ENCODE results near the gene ZNF516.

The ZNF516 gene

GRCh38 chr18:76514573-76514972 is 19.5 kb upstream of the ZNF516 start:
- H3K36me3 ChIP-seq (ENCODE audit: control insufficient read depth in 2 of 2, insufficient read depth in 1 of 2, low read length in 2 of 2) = no peaks in the 10 kb centered on the region
- TF ChIP-seq KLF9 (tag by site-specific recombination; IDR thresholded peaks at IDR 0.05; ENCODE audit: low read depth) (no peak), PRDM1 (tag by site-specific recombination; IDR thresholded peaks at IDR 0.05) (no peak), ZNF184 (tag by site-specific recombination; IDR thresholded peaks at IDR 0.05) (no peak), AEBP2 (tag by site-specific recombination; IDR thresholded peaks at IDR 0.05; ENCODE audit: borderline replicate concordance) (no peak), ZNF169 (tag by site-specific recombination; IDR thresholded peaks at IDR 0.05) (no peak), ZNF571 (tag by site-specific recombination; IDR thresholded peaks at IDR 0.05) (no peak), ATF2 (tag by site-specific recombination; IDR thresholded peaks at IDR 0.05; ENCODE audit: low read depth) (no peak), HOXC10 (CRISPR knock-in tag; IDR thresholded peaks at IDR 0.05) (no peak), ZNF18 (tag by site-specific recombination; IDR thresholded peaks at IDR 0.05) (no peak), PBX3 (CRISPR knock-in tag; IDR thresholded peaks at IDR 0.05) (no peak), ZBTB20 (tag by site-specific recombination; IDR thresholded peaks at IDR 0.05) (no peak), ZSCAN30 (tag by site-specific recombination; IDR thresholded peaks at IDR 0.05) (no peak)
- TF ChIP-seq, protein P1, sequence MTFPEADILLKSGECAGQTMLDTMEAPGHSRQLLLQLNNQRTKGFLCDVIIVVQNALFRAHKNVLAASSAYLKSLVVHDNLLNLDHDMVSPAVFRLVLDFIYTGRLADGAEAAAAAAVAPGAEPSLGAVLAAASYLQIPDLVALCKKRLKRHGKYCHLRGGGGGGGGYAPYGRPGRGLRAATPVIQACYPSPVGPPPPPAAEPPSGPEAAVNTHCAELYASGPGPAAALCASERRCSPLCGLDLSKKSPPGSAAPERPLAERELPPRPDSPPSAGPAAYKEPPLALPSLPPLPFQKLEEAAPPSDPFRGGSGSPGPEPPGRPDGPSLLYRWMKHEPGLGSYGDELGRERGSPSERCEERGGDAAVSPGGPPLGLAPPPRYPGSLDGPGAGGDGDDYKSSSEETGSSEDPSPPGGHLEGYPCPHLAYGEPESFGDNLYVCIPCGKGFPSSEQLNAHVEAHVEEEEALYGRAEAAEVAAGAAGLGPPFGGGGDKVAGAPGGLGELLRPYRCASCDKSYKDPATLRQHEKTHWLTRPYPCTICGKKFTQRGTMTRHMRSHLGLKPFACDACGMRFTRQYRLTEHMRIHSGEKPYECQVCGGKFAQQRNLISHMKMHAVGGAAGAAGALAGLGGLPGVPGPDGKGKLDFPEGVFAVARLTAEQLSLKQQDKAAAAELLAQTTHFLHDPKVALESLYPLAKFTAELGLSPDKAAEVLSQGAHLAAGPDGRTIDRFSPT (tag by site-specific recombination; IDR thresholded peaks at IDR 0.05) = no peak
- TF ChIP-seq, protein P2, sequence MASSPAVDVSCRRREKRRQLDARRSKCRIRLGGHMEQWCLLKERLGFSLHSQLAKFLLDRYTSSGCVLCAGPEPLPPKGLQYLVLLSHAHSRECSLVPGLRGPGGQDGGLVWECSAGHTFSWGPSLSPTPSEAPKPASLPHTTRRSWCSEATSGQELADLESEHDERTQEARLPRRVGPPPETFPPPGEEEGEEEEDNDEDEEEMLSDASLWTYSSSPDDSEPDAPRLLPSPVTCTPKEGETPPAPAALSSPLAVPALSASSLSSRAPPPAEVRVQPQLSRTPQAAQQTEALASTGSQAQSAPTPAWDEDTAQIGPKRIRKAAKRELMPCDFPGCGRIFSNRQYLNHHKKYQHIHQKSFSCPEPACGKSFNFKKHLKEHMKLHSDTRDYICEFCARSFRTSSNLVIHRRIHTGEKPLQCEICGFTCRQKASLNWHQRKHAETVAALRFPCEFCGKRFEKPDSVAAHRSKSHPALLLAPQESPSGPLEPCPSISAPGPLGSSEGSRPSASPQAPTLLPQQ (tag by site-specific recombination; IDR thresholded peaks at IDR 0.05) = no peak
- TF ChIP-seq, protein P3, sequence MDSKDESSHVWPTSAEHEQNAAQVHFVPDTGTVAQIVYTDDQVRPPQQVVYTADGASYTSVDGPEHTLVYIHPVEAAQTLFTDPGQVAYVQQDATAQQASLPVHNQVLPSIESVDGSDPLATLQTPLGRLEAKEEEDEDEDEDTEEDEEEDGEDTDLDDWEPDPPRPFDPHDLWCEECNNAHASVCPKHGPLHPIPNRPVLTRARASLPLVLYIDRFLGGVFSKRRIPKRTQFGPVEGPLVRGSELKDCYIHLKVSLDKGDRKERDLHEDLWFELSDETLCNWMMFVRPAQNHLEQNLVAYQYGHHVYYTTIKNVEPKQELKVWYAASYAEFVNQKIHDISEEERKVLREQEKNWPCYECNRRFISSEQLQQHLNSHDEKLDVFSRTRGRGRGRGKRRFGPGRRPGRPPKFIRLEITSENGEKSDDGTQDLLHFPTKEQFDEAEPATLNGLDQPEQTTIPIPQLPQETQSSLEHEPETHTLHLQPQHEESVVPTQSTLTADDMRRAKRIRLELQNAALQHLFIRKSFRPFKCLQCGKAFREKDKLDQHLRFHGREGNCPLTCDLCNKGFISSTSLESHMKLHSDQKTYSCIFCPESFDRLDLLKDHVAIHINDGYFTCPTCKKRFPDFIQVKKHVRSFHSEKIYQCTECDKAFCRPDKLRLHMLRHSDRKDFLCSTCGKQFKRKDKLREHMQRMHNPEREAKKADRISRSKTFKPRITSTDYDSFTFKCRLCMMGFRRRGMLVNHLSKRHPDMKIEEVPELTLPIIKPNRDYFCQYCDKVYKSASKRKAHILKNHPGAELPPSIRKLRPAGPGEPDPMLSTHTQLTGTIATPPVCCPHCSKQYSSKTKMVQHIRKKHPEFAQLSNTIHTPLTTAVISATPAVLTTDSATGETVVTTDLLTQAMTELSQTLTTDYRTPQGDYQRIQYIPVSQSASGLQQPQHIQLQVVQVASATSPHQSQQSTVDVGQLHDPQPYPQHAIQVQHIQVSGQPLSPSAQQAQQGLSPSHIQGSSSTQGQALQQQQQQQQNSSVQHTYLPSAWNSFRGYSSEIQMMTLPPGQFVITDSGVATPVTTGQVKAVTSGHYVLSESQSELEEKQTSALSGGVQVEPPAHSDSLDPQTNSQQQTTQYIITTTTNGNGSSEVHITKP (tag by site-specific recombination; IDR thresholded peaks at IDR 0.05) = no peak
- POLR2A ChIA-PET = no interaction called here
- CTCF ChIA-PET = no interaction called here
- no peaks in the 10 kb centered on the region for H3K4me1 ChIP-seq (ENCODE audit: control insufficient read depth, insufficient read depth, low read length)
- H3K9me3 ChIP-seq (ENCODE audit: control insufficient read depth, insufficient read depth, low read depth, low read length) = no peaks in the 10 kb centered on the region
- no peak overlapping the region for H3K4me3 ChIP-seq (ENCODE audit: low read depth, low read length)
- H3K27ac ChIP-seq (ENCODE audit: extremely low read depth, low read depth, low read length) = no peak overlapping the region

Measured in HEK293 (cell line).